Naive thymus-derived CD4-positive, alpha-beta T cell (primary cell): ENCODE measurements around the gene HBG1. TPM values are rescaled to one million over a fixed set of nuclear protein-coding genes. Genes with fewer than 3 reads are reported as not detected.

Experiments
- ATAC-seq: fragments of 150-1000 bp; cut with Tn5 transposase; 2 replicates; pipeline ENCODE4 v1.10.0; 2021; ENCODE audit warnings: mild to moderate bottlenecking, moderate library complexity
- CTCF ChIA-PET: fragments of 350-600 bp; sonication (Branson Sonifier 250); formaldehyde crosslinking; loops from one replicate; lab custom pipeline; 2021; ENCODE audit warnings: antibody characterized with exemption; lab: Charles Lee
- POLR2A ChIA-PET: fragments of 350-600 bp; sonication (Branson Sonifier 250); formaldehyde crosslinking; loops from one replicate; lab custom pipeline; 2021; ENCODE audit warnings: antibody characterized with exemption, inconsistent platforms; lab: Charles Lee
- DNase-seq, 9 donors: peaks; one replicate each; pipeline versions ENCODE4 v3.0.0 to v3.0.0-alpha.2; 2020 to 2022; ENCODE audit warnings: mixed read lengths in 1 of 9
- H3K27ac ChIP-seq: one replicate; pipeline ENCODE4 v1.7.0; 2013; ENCODE audit warnings: mild to moderate bottlenecking, low read depth, low read length, moderate library complexity
- H3K27me3 ChIP-seq, 2 donors: one replicate each; pipeline ENCODE4 v1.7.0; 2013; ENCODE audit warnings: low read length in 2 of 2, mild to moderate bottlenecking in 2 of 2, moderate library complexity in 2 of 2; ENCODE audit not compliant: control insufficient read depth in 2 of 2, insufficient read depth in 2 of 2
- H3K36me3 ChIP-seq, 3 experiments: 1 replicate in 2 of 3; 2 replicates in 1 of 3; pipeline ENCODE4 v1.7.0; 2013; ENCODE audit warnings: low read length in 3 of 3, mild to moderate bottlenecking in 3 of 3, moderate library complexity in 1 of 3; ENCODE audit not compliant: insufficient read depth in 3 of 3, control insufficient read depth in 2 of 3
- H3K4me1 ChIP-seq, 2 donors: one replicate each; pipeline ENCODE4 v1.7.0; 2013; ENCODE audit warnings: low read length in 2 of 2, mild to moderate bottlenecking in 2 of 2, moderate library complexity in 1 of 2; ENCODE audit not compliant: control insufficient read depth in 2 of 2, insufficient read depth in 2 of 2
- H3K4me3 ChIP-seq: 2 replicates; pipeline ENCODE4 v1.7.0; 2013; ENCODE audit warnings: mild to moderate bottlenecking, low read length
- H3K9me3 ChIP-seq, 3 experiments: 1 replicate in 2 of 3; 2 replicates in 1 of 3; pipeline ENCODE4 v1.7.0; 2013; ENCODE audit warnings: low read length in 3 of 3; ENCODE audit not compliant: control insufficient read depth in 2 of 3
- H3K27ac Mint-ChIP-seq, 9 donors: one replicate each; pipeline ENCODE4 v1.8.0; 2020 to 2022; ENCODE audit warnings: mixed read lengths in 9 of 9, mild to moderate bottlenecking in 8 of 9, moderate library complexity in 5 of 9, inconsistent platforms in 2 of 9
- H3K27me3 Mint-ChIP-seq, 5 donors: one replicate each; pipeline ENCODE4 v1.8.0; 2021 to 2022; ENCODE audit warnings: mixed read lengths in 5 of 5, mild to moderate bottlenecking in 1 of 5
- H3K36me3 Mint-ChIP-seq, 5 donors: one replicate each; pipeline ENCODE4 v1.8.0; 2020 to 2022; ENCODE audit warnings: mixed read lengths in 5 of 5, mild to moderate bottlenecking in 3 of 5, inconsistent platforms in 1 of 5
- H3K4me1 Mint-ChIP-seq, 7 donors: one replicate each; pipeline ENCODE4 v1.8.0; 2020 to 2022; ENCODE audit warnings: mixed read lengths in 7 of 7, mild to moderate bottlenecking in 3 of 7, inconsistent platforms in 1 of 7
- H3K4me3 Mint-ChIP-seq, 10 donors: one replicate each; pipeline ENCODE4 v1.8.0; 2020 to 2022; ENCODE audit warnings: mild to moderate bottlenecking in 10 of 10, mixed read lengths in 10 of 10, moderate library complexity in 6 of 10, inconsistent platforms in 2 of 10
- H3K9me3 Mint-ChIP-seq, 11 donors: one replicate each; pipeline ENCODE4 v1.8.0; 2020 to 2022; ENCODE audit warnings: mixed read lengths in 11 of 11, mild to moderate bottlenecking in 4 of 11, inconsistent platforms in 1 of 11, moderate library complexity in 1 of 11
- intact Hi-C, 2 donors: fragments of 100-400 bp; cut with micrococcal nuclease; formaldehyde crosslinking; loops; one replicate each; pipeline ENCODE4 v1.15.1; 2023
- polyA plus RNA-seq, 2 donors: library from polyadenylated mRNA; unstranded; fragments of 300-500 nt; fragmentation: Illumina TruSeq; gene quantifications; one replicate each; pipeline ENCODE4 v1.2.3, GENCODE V29; 2021
- total RNA-seq, 6 experiments: library from RNA in 5 of 6; stranded (reverse) in 5 of 6; gene quantifications; 1 replicate in 5 of 6; 2 replicates in 1 of 6; pipeline ENCODE4 v1.2.3 and lab custom pipeline; 2021 to 2026

The HBG1 gene
- total and polyA plus RNA-seq, 7 experiments from 2014 or later = not detected

GRCh38 chr11:5269715-5270147 is 20.1 kb upstream of the HBG1 start, which contains the start of gene HBE1:
Gene HBE1, minus strand, starts transcription at chr11:5269945. Its CDS starts 55 bp downstream, at chr11:5269890.
- ChIA-PET POLR2A (no interaction called here), CTCF (no interaction called here)
- H3K9me3 Mint-ChIP-seq = peaks cover 0 to 2% (median 0%) of the 10 kb centered on the region in 11 donors
- no peak for DNase-seq
- intact Hi-C loops = no loop called here
- Histone ChIP-seq H3K9me3 (no peaks in the 10 kb centered on the region), H3K4me1 (no peaks in the 10 kb centered on the region), H3K36me3 (no peaks in the 10 kb centered on the region), H3K4me3 (no peak within 1 kb of the TSS), H3K27ac (no peak within 1 kb of the TSS), H3K27me3 (no peaks in the 10 kb centered on the region)
- H3K27ac Mint-ChIP-seq = no peak within 1 kb of the TSS
- H3K36me3 Mint-ChIP-seq = no peaks in the 10 kb centered on the region
- H3K27me3 Mint-ChIP-seq = peaks cover 4 to 13% (median 9%) of the 10 kb centered on the region in 5 donors
- ATAC-seq = no peak
- H3K4me1 Mint-ChIP-seq = no peaks in the 10 kb centered on the region
- H3K4me3 Mint-ChIP-seq = no peak within 1 kb of the TSS

DNA sequence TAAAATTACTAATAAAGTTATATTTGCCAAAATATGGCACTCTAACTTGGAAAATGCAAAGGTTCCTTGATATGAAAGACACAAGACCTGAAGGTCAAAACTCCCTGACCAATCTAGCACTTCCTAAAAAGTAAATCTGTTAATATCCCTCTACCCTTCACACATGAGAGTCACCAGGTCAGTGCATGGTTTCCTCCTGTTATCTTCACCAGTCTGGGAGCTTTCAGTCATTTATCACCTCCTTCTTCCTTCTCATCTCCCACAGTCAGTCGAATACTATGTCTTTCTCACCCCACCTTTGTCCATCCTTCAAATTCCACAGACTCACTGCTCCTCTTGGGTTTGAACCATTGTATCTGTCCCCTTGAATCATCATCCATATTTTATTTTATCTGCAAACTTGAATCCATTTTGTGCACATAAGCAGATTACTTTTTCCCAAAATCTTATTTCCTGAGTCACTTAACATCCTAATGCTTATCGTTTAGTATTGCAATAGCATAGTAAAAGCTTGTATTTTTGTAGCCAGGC is 17.4 kb upstream of the HBG1 start:
- peaks cover 3 to 9% (median 7%) of the 10 kb centered on the region in 5 donors for H3K27me3 Mint-ChIP-seq
- no peak for DNase-seq
- ChIA-PET CTCF (no interaction called here), POLR2A (no interaction called here)
- H3K4me3 Mint-ChIP-seq = no peak overlapping the region
- no peak overlapping the region for H3K4me3 ChIP-seq
- H3K27me3 ChIP-seq = no peaks in the 10 kb centered on the region
- no peaks in the 10 kb centered on the region for H3K36me3 ChIP-seq
- no peak for ATAC-seq
- no peaks in the 10 kb centered on the region for H3K4me1 Mint-ChIP-seq
- H3K9me3 Mint-ChIP-seq = peaks cover 0 to 4% (median 0%) of the 10 kb centered on the region in 11 donors
- no peak overlapping the region for H3K27ac Mint-ChIP-seq
- H3K36me3 Mint-ChIP-seq = no peaks in the 10 kb centered on the region
- no peaks in the 10 kb centered on the region for H3K4me1 ChIP-seq
- no peaks in the 10 kb centered on the region for H3K9me3 ChIP-seq
- intact Hi-C loops = no loop called here
- no peak overlapping the region for H3K27ac ChIP-seq

DNA sequence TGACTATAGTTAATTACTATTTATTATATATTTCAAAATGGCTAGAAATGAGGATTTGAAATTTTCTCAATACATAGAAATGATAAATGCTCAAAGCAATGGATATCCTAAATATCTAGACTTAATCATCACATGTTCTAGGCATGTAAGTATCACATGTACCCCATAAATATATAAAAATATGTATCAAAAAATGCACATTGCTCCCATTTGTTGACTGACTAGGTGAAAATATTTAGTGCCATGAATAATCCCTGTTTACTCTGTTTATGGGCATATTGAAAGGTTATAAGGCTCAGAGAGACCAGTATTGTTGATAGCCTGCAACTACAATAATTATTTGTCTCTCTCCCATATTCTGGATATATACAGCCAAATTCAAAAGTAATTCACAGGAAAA is 17.0 kb upstream of the HBG1 start:
- H3K36me3 ChIP-seq = no peaks in the 10 kb centered on the region
- H3K36me3 Mint-ChIP-seq = no peaks in the 10 kb centered on the region
- H3K27ac ChIP-seq = no peak overlapping the region
- H3K4me3 Mint-ChIP-seq = no peak overlapping the region
- POLR2A ChIA-PET = no interaction called here
- peaks cover 0 to 4% (median 0%) of the 10 kb centered on the region in 11 donors for H3K9me3 Mint-ChIP-seq
- no peaks in the 10 kb centered on the region for H3K9me3 ChIP-seq
- no peak overlapping the region for H3K4me3 ChIP-seq
- no peak overlapping the region for H3K27ac Mint-ChIP-seq
- H3K27me3 Mint-ChIP-seq = peaks cover 3 to 7% (median 4%) of the 10 kb centered on the region in 5 donors
- CTCF ChIA-PET = no interaction called here
- DNase-seq (no peak), ATAC-seq (no peak)
- H3K4me1 ChIP-seq = no peaks in the 10 kb centered on the region
- intact Hi-C loops = no loop called here
- no peaks in the 10 kb centered on the region for H3K27me3 ChIP-seq
- H3K4me1 Mint-ChIP-seq = no peaks in the 10 kb centered on the region

DNA sequence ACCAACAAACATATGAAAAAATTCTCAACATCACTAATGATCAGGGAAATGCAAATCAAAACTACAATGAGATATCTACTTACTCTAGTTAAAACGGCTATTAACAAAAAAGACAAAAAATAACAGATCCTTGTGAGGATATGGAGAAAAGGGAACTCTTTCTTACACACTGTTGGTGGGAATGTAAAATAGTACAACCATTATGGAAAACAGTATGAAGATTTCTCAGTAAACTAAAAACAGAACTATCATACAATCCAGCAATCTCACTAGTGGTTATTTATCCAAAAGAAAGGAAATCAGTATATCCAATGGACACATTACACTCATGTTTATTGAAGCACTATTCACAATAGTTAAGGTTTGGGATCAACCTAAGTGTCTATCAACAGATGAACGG is 16.2 kb upstream of the HBG1 start:
- H3K36me3 Mint-ChIP-seq = no peaks in the 10 kb centered on the region
- no peak for ATAC-seq
- intact Hi-C loops = no loop called here
- DNase-seq = no peak
- no peak overlapping the region for H3K4me3 Mint-ChIP-seq
- Histone ChIP-seq H3K4me1 (no peaks in the 10 kb centered on the region), H3K9me3 (no peaks in the 10 kb centered on the region), H3K27ac (no peak overlapping the region), H3K36me3 (no peaks in the 10 kb centered on the region), H3K27me3 (no peaks in the 10 kb centered on the region), H3K4me3 (no peak overlapping the region)
- H3K4me1 Mint-ChIP-seq = no peaks in the 10 kb centered on the region
- ChIA-PET POLR2A (no interaction called here), CTCF (no interaction called here)
- H3K27me3 Mint-ChIP-seq = peaks cover 0 to 10% (median 3%) of the 10 kb centered on the region in 5 donors
- H3K9me3 Mint-ChIP-seq = peaks cover 0 to 5% (median 0%) of the 10 kb centered on the region in 11 donors
- no peak overlapping the region for H3K27ac Mint-ChIP-seq

GRCh38 chr11:5258543-5259262 is 9.0 kb upstream of the HBG1 start:
- H3K36me3 Mint-ChIP-seq = no peaks in the 10 kb centered on the region
- no peak overlapping the region for H3K27ac Mint-ChIP-seq
- peaks cover 0 to 37% (median 10%) of the 10 kb centered on the region in 11 donors for H3K9me3 Mint-ChIP-seq
- Histone ChIP-seq H3K4me1 (no peaks in the 10 kb centered on the region), H3K27me3 (no peaks in the 10 kb centered on the region), H3K9me3 (no peaks in the 10 kb centered on the region), H3K27ac (no peak overlapping the region), H3K36me3 (no peaks in the 10 kb centered on the region), H3K4me3 (no peak overlapping the region)
- peaks cover 0 to 1% (median 0%) of the 10 kb centered on the region in 7 donors for H3K4me1 Mint-ChIP-seq
- ChIA-PET POLR2A (no interaction called here), CTCF (no interaction called here)
- ATAC-seq = no peak
- intact Hi-C loops = no loop called here
- no peak overlapping the region for H3K4me3 Mint-ChIP-seq
- no peak for DNase-seq
- H3K27me3 Mint-ChIP-seq = peaks cover 0 to 17% (median 11%) of the 10 kb centered on the region in 5 donors

- H3K27me3 Mint-ChIP-seq = peaks cover 0 to 22% (median 11%) of the 10 kb centered on the region in 5 donors
- intact Hi-C loops = no loop called here
- DNase-seq (no peak), ATAC-seq (no peak)
- H3K4me1 Mint-ChIP-seq = peaks cover 0 to 1% (median 0%) of the 10 kb centered on the region in 7 donors
- ChIA-PET CTCF (no interaction called here), POLR2A (no interaction called here)
- H3K27ac Mint-ChIP-seq = no peak overlapping the region
- Histone ChIP-seq H3K9me3 (no peaks in the 10 kb centered on the region), H3K27me3 (no peaks in the 10 kb centered on the region), H3K4me1 (no peaks in the 10 kb centered on the region), H3K4me3 (no peak overlapping the region), H3K27ac (no peak overlapping the region), H3K36me3 (no peaks in the 10 kb centered on the region)
- no peak overlapping the region for H3K4me3 Mint-ChIP-seq
- peaks cover 0 to 34% (median 10%) of the 10 kb centered on the region in 11 donors for H3K9me3 Mint-ChIP-seq
- H3K36me3 Mint-ChIP-seq = no peaks in the 10 kb centered on the region
Measured at GRCh38 chr11:5257296-5257695, 7.6 kb upstream of the HBG1 start.
